Adrenal gland (tissue), 12 donors: ENCODE measurements around the gene TKT. TPM values are rescaled to one million over a fixed set of nuclear protein-coding genes. Genes with fewer than 3 reads are reported as not detected.

Experiments used
- DNase-seq, 7 donors: peaks; one replicate each; pipeline ENCODE4 v3.0.0-alpha.2; 2019 to 2020
- H3K27ac ChIP-seq, 5 donors: fragments of 200-600 bp; sonication (generic) in 4 of 5; 1 replicate in 3 of 5; 2 replicates in 2 of 5; pipeline versions ENCODE4 v1.5.1 to v1.8.0; 2016 to 2020; ENCODE audit warnings: mild to moderate bottlenecking in 1 of 5
- H3K27me3 ChIP-seq: fragments of 200-600 bp; 2 replicates; pipeline ENCODE4 v1.8.0; 2021
- H3K36me3 ChIP-seq, 2 donors: fragments of 200-600 bp; replicated peaks in 1 of 2; 1 replicate in 1 of 2; 2 replicates in 1 of 2; pipeline versions ENCODE4 v1.5.1 to v1.8.0; 2018 to 2022
- H3K4me1 ChIP-seq, 2 donors: fragments of 200-600 bp; replicated peaks in 1 of 2; 1 replicate in 1 of 2; 2 replicates in 1 of 2; pipeline versions ENCODE4 v1.5.1 to v1.8.0; 2018 to 2021
- H3K4me3 ChIP-seq, 4 donors: fragments of 200-600 bp; sonication (generic) in 3 of 4; one replicate each; pipeline ENCODE4 v1.5.1; 2016 to 2018
- H3K9me3 ChIP-seq, 3 donors: fragments of 200-600 bp; sonication (generic) in 1 of 3; replicated peaks in 1 of 3; 1 replicate in 2 of 3; 2 replicates in 1 of 3; pipeline versions ENCODE4 v1.5.1 to v1.8.0; 2016 to 2021
- CTCF ChIP-seq, 6 experiments: fragments of 450-650 bp in 4 of 6; fragments of 200-600 bp in 2 of 6; sonication (generic) in 1 of 6; IDR thresholded peaks; 1 replicate in 5 of 6; 2 replicates in 1 of 6; pipeline versions ENCODE4 v1.5.1 to v1.8.0; 2016 to 2021; ENCODE audit warnings: antibody characterized with exemption in 6 of 6, mild to moderate bottlenecking in 2 of 6, moderate library complexity in 1 of 6
- POLR2A ChIP-seq, 2 donors: fragments of 450-650 bp; IDR thresholded peaks; one replicate each; pipeline ENCODE4 v1.6.1; 2017; ENCODE audit warnings: antibody characterized with exemption in 2 of 2, mild to moderate bottlenecking in 2 of 2, moderate library complexity in 1 of 2
- whole genome bisulfite sequencing, 4 donors: extraction: QIAGEN DNeasy Blood & Tissue Kit in 2 of 4; methylation state at CpG; one replicate each; pipeline versions ENCODE4 v1.1.5 to v1.1.7; 2013 to 2017; 5-methylcytosine and 5-hydroxymethylcytosine counted together
- intact Hi-C, 2 donors: fragments of 100-400 bp; cut with DNase I; formaldehyde crosslinking; loops; one replicate each; pipeline versions ENCODE4 v1.14.1 to v1.15.0; 2022 to 2023
- polyA plus RNA-seq, 3 donors: library from polyadenylated mRNA; stranded (reverse); fragments of 200-250 nt in 2 of 3; fragments of 350-450 nt in 1 of 3; fragmentation: Illumina TruSeq in 1 of 3; extraction: RNeasy Lipid Tissue Mini Kit (QIAGEN cat#74804) in 1 of 3; gene quantifications; one replicate each; pipeline ENCODE4 v1.2.3, GENCODE V29; 2013 to 2014
- total RNA-seq, 9 donors: library from RNA; depleted of rRNA in 4 of 9; stranded (reverse); fragments of >200 nt in 4 of 9; fragments of 120-200 nt in 1 of 9; fragmentation: NEBNext Ultra II Directional in 1 of 9; extraction: Animal tissue kit (Norgen Biotek cat#: 25700) in 1 of 9; gene quantifications; one replicate each; pipeline versions ENCODE4 v1.1.0 to v1.2.4, GENCODE V29; 2013 to 2023
- donor health status: healthy with polysubstance abuse.
- donor health status: Bipolar disorder and iron deficiency.
- donor health status: DM: yes; HTN: yes; CAD: no.
- donor health status: DM: no; HTN: no; CAD: no.
- donor health status: DM: no; HTN: no; CAD: no.
- donor health status: DM: yes; HTN: yes; CAD: no.

The TKT gene
- total and polyA plus RNA-seq, 12 donors = 131 to 516 (median 276) TPM

GRCh38 chr3:53219895-53220483 is 35.8 kb downstream of the TKT start:
- TF ChIP-seq POLR2A (IDR thresholded peaks at IDR 0.05) = no peak
- peak; percentile 87 to 95 (median 92) for TF ChIP-seq CTCF (IDR thresholded peaks at IDR 0.05)
- Histone ChIP-seq H3K9me3 (no peaks in the 10 kb centered on the region), H3K27ac (no peak overlapping the region), H3K4me1 (no peaks in the 10 kb centered on the region), H3K4me3 (no peak overlapping the region), H3K27me3 (no peaks in the 10 kb centered on the region), H3K36me3 (peaks cover 0 to 18% of the 10 kb centered on the region in 2 donors)
- peak; percentile 86 to 95 (median 90) for DNase-seq
- intact Hi-C loops = loop anchor here in 1 of 2 donors (10.0 kb wide), 1 partner anchor 495 kb away; no protein-coding TSS in a partner anchor
- 39 to 42% (median 41%) methylated on average over 10 of the region's 10 CpGs for WGBS, 4 donors

GRCh38 chr3:53218131-53218530 is 37.7 kb downstream of the TKT start:
- Histone ChIP-seq H3K4me1 (no peaks in the 10 kb centered on the region), H3K9me3 (no peaks in the 10 kb centered on the region), H3K4me3 (no peak overlapping the region), H3K27me3 (no peaks in the 10 kb centered on the region), H3K36me3 (no peaks in the 10 kb centered on the region), H3K27ac (no peak overlapping the region)
- TF ChIP-seq POLR2A (IDR thresholded peaks at IDR 0.05) (no peak), CTCF (IDR thresholded peaks at IDR 0.05) (no peak)
- intact Hi-C loops = no loop called here
- 55 to 85% (median 72%) methylated on average over 2 of the region's 2 CpGs for WGBS, 4 donors
- peak in 1 of 7 donors; percentile 40 for DNase-seq

- no peak for DNase-seq
- Histone ChIP-seq H3K4me3 (no peak overlapping the region), H3K27me3 (no peaks in the 10 kb centered on the region), H3K36me3 (no peaks in the 10 kb centered on the region), H3K4me1 (no peaks in the 10 kb centered on the region), H3K9me3 (no peaks in the 10 kb centered on the region), H3K27ac (no peak overlapping the region)
- TF ChIP-seq POLR2A (IDR thresholded peaks at IDR 0.05) (no peak), CTCF (IDR thresholded peaks at IDR 0.05) (no peak)
- 88 to 93% (median 91%) methylated on average over 2 of the region's 2 CpGs for WGBS, 4 donors
- intact Hi-C loops = no loop called here
Observed at GRCh38 chr3:53217175-53217574, 38.6 kb downstream of the TKT start.

- Histone ChIP-seq H3K4me3 (no peak overlapping the region), H3K27me3 (no peaks in the 10 kb centered on the region), H3K9me3 (no peaks in the 10 kb centered on the region), H3K4me1 (no peaks in the 10 kb centered on the region), H3K36me3 (no peaks in the 10 kb centered on the region), H3K27ac (no peak overlapping the region)
- 46 to 57% (median 55%) methylated on average over 3 of the region's 3 CpGs for WGBS, 4 donors
- TF ChIP-seq CTCF (IDR thresholded peaks at IDR 0.05) = no peak
- TF ChIP-seq POLR2A (IDR thresholded peaks at IDR 0.05) = no peak
- DNase-seq = no peak
- intact Hi-C loops = no loop called here
Observed at GRCh38 chr3:53216723-53217122, 39.1 kb downstream of the TKT start.
